SK-N-SH (cell line): ENCODE data around the gene NOL4L. TPM values are rescaled to one million over a fixed set of nuclear protein-coding genes. Genes with fewer than 3 reads are reported as not detected.

Source experiments
- CTCF ChIA-PET: fragments of 300-600, 350-600 bp; formaldehyde crosslinking; extraction: SDS; loops from one replicate; lab custom pipeline; 2021; lab: Yijun Ruan, JAX
- POLR2A ChIA-PET: fragments of 350-600 bp; sonication (Branson Sonifier 250); formaldehyde crosslinking; extraction: SDS; loops from one replicate; lab custom pipeline; 2020; ENCODE audit warnings: antibody characterized with exemption, inconsistent platforms; lab: Yijun Ruan, JAX
- DNase-seq: peaks from one replicate; pipeline ENCODE4 v3.0.0; 2012
- H2AFZ ChIP-seq: fragments of 200-600 bp; sonication (generic); 2 replicates; pipeline ENCODE4 v1.8.1; 2016; ENCODE audit warnings: antibody characterized with exemption, mild to moderate bottlenecking, low read depth
- H3F3A ChIP-seq: fragments of 200-600 bp; sonication (generic); replicated peaks from 2 replicates; pipeline ENCODE3; 2016; ENCODE audit warnings: antibody characterized with exemption, mild to moderate bottlenecking; ENCODE audit not compliant: insufficient read depth
- H3K27ac ChIP-seq, 2 experiments: fragments of 200-500 bp in 1 of 2; fragments of 200-600 bp in 1 of 2; sonication (Bioruptor generic) in 1 of 2; sonication (generic), shearing (Covaris generic) in 1 of 2; 2 replicates each; pipeline versions ENCODE4 v1.5.1 to v1.6.1; 2014 to 2016; ENCODE audit warnings: low read depth in 2 of 2, inconsistent platforms in 1 of 2, low read length in 1 of 2, mild to moderate bottlenecking in 1 of 2, mixed read lengths in 1 of 2
- H3K27me3 ChIP-seq: fragments of 200-600 bp; sonication (generic), shearing (Covaris generic); 2 replicates; pipeline ENCODE4 v1.6.1; 2016; ENCODE audit warnings: mixed run types; ENCODE audit not compliant: insufficient read depth
- H3K36me3 ChIP-seq, 2 experiments: fragments of 200-500 bp in 1 of 2; fragments of 200-600 bp in 1 of 2; sonication (Bioruptor generic) in 1 of 2; sonication (generic) in 1 of 2; replicated peaks in 1 of 2; 2 replicates each; pipeline versions ENCODE3 to v1.5.1; 2014 to 2016; ENCODE audit warnings: low read length in 1 of 2, mild to moderate bottlenecking in 1 of 2; ENCODE audit not compliant: insufficient read depth in 2 of 2, control insufficient read depth in 1 of 2
- H3K4me1 ChIP-seq, 2 experiments: fragments of 200-500 bp in 1 of 2; fragments of 200-600 bp in 1 of 2; sonication (Bioruptor generic) in 1 of 2; sonication (generic), shearing (Covaris generic) in 1 of 2; 2 replicates each; pipeline versions ENCODE4 v1.5.1 to v1.6.1; 2014 to 2016; ENCODE audit warnings: low read depth in 1 of 2, low read length in 1 of 2, mixed run types in 1 of 2; ENCODE audit not compliant: insufficient read depth in 2 of 2, control insufficient read depth in 1 of 2
- H3K4me2 ChIP-seq: fragments of 200-600 bp; sonication (generic), shearing (Covaris generic); 2 replicates; pipeline ENCODE4 v1.6.1; 2017; ENCODE audit warnings: mixed run types
- H3K4me3 ChIP-seq, 2 experiments: fragments of 200-500 bp in 1 of 2; fragments of 200-600 bp in 1 of 2; sonication (Bioruptor generic) in 1 of 2; sonication (generic), shearing (Covaris generic) in 1 of 2; 2 replicates each; pipeline versions ENCODE4 v1.5.1 to v1.8.1; 2014 to 2016; ENCODE audit warnings: low read depth in 2 of 2, inconsistent platforms in 1 of 2, low read length in 1 of 2, mild to moderate bottlenecking in 1 of 2, mixed read lengths in 1 of 2, moderate library complexity in 1 of 2
- H3K79me2 ChIP-seq: fragments of 200-600 bp; sonication (generic); 2 replicates; pipeline ENCODE4 v1.8.1; 2017; ENCODE audit warnings: mild to moderate bottlenecking; ENCODE audit not compliant: insufficient read depth
- H3K9ac ChIP-seq: fragments of 200-600 bp; sonication (generic); 2 replicates; pipeline ENCODE4 v1.6.1; 2017; ENCODE audit warnings: mixed run types
- H3K9me2 ChIP-seq: fragments of 200-600 bp; sonication (generic); 2 replicates; pipeline ENCODE4 v1.6.1; 2017; ENCODE audit warnings: mixed run types
- H3K9me3 ChIP-seq: fragments of 200-600 bp; sonication (generic); 2 replicates; pipeline ENCODE4 v1.6.1; 2017; ENCODE audit warnings: mixed run types, mild to moderate bottlenecking, moderate library complexity
- H4K20me1 ChIP-seq: fragments of 200-600 bp; sonication (generic); 2 replicates; pipeline ENCODE4 v1.6.1; 2017; ENCODE audit warnings: mild to moderate bottlenecking, mixed run types; ENCODE audit not compliant: insufficient read depth
- ELF1 ChIP-seq: IDR thresholded peaks from 2 replicates; pipeline ENCODE4 v1.4.0; 2012
- EP300 ChIP-seq, 2 experiments: IDR thresholded peaks; 2 replicates each; pipeline versions ENCODE4 v1.4.0 to v1.6.1; 2012; ENCODE audit warnings: borderline replicate concordance in 1 of 2, low read depth in 1 of 2, low read length in 1 of 2
- GABPA ChIP-seq: IDR thresholded peaks from 2 replicates; pipeline ENCODE4 v1.4.0; 2012; ENCODE audit warnings: low read depth, mild to moderate bottlenecking
- GATA2 ChIP-seq: sonication (generic); formaldehyde crosslinking; IDR thresholded peaks from 2 replicates; pipeline ENCODE4 v1.5.0; 2020; ENCODE audit warnings: mild to moderate bottlenecking, missing genetic modification reagents
- MEF2A ChIP-seq: IDR thresholded peaks from 2 replicates; pipeline ENCODE4 v1.4.0; 2012; ENCODE audit warnings: low read depth, borderline replicate concordance
- RAD21 ChIP-seq: IDR thresholded peaks from 2 replicates; pipeline ENCODE4 v1.6.1; 2012; ENCODE audit warnings: mild to moderate bottlenecking, low read length
- REST ChIP-seq: IDR thresholded peaks from 2 replicates; pipeline ENCODE4 v1.6.1; 2012; ENCODE audit warnings: mild to moderate bottlenecking, low read depth, low read length, moderate library complexity
- RFX5 ChIP-seq: IDR thresholded peaks from 2 replicates; pipeline ENCODE4 v1.6.1; 2012; ENCODE audit warnings: mild to moderate bottlenecking, improper control_type of control experiment, low read length
- WGBS: methylation state at CpG from one replicate; pipeline ENCODE4 v1.1.6; 2017; ENCODE audit warnings: low lambda C conversion rate; 5-methylcytosine and 5-hydroxymethylcytosine counted together
- polyA plus RNA-seq, 3 experiments: library from polyadenylated mRNA; depleted of rRNA; stranded (reverse); fragments of >200 nt; gene quantifications; 2 replicates each; pipeline ENCODE4 v1.2.3, GENCODE V29; 2012

NOL4L gene
- polyA plus RNA-seq, 1 of the 3 experiments (the other 2 are of a cell fraction), result 14.3 TPM

DNA sequence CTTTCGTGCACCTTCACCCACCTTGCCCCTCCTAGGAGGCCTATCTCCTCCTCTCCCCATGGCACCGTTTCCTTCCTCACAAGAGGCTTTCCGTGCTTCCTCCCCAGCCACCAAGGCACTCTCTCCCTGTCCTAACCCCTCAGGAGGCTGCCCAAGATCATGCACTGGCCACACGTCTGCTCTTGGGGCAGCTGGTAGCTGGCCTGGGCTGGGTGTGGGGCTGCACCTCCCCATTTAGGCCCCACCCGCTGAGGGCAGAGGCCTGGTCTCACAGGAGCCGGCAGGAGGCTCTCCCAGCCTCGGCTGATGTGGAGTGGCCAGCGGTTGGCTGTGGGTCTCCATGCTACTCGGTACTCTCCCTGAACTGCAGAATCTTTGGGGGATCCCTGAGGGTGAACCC lies 13.6 kb downstream of the NOL4L start:
- WGBS, result 86% methylated on average over 4 of the region's 9 CpGs
- TF ChIP-seq ELF1 (no peak), GABPA (no peak), RFX5 (no peak), EP300 (IDR thresholded peaks at IDR 0.05; ENCODE audit: borderline replicate concordance in 1 of 2, low read depth in 1 of 2, low read length in 1 of 2) (no peak), REST (no peak)
- TF ChIP-seq, all 33 proteins: peak for 0

GRCh38 chr20:32570401-32571190 lies 14.5 kb downstream of the NOL4L start:
- no peaks in the 10 kb centered on the region for H4K20me1 ChIP-seq
- H3K36me3 ChIP-seq, result no peaks in the 10 kb centered on the region
- no peak overlapping the region for H3K4me2 ChIP-seq
- no peaks in the 10 kb centered on the region; the same call in 1 of the 2 replicates for H3K27me3 ChIP-seq
- CTCF ChIA-PET, result interaction anchor here (0.8 to 2.5 kb wide), 2 partner anchors 49 to 83 kb away, joined by 3 to 14 read pairs; no protein-coding TSS in a partner anchor
- DNase-seq, result no peak
- H3K9ac ChIP-seq, result no peak overlapping the region
- H2AFZ ChIP-seq, result no peak overlapping the region
- H3K9me3 ChIP-seq, result no peaks in the 10 kb centered on the region
- no peaks in the 10 kb centered on the region for H3K79me2 ChIP-seq
- whole genome bisulfite sequencing, result 87% methylated on average over 5 of the region's 10 CpGs
- no peak overlapping the region for H3K27ac ChIP-seq
- POLR2A ChIA-PET, result interaction anchor here (1.2 kb wide), 1 partner anchor 42 kb away, joined by 3 read pairs; no protein-coding TSS in a partner anchor
- TF ChIP-seq GATA2 (CRISPR knock-in tag) (no peak), MEF2A (no peak), RAD21 (no peak)
- no peaks in the 10 kb centered on the region for H3F3A ChIP-seq
- H3K4me1 ChIP-seq, result peaks cover 0 to 16% of the 10 kb centered on the region in 2 experiments; a peak in 1 of 4 replicates
- H3K4me3 ChIP-seq, result no peak overlapping the region
- H3K9me2 ChIP-seq, result no peaks in the 10 kb centered on the region

More for the DNA sequence above, 13.6 kb downstream of the NOL4L start:
- ChIA-PET POLR2A (no interaction called here), CTCF (no interaction called here)
- no peaks in the 10 kb centered on the region for H3K36me3 ChIP-seq
- H3K9ac ChIP-seq, result no peak overlapping the region
- no peaks in the 10 kb centered on the region; the same call in 1 of the 2 replicates for H3K27me3 ChIP-seq
- no peak overlapping the region for H2AFZ ChIP-seq
- no peak overlapping the region for H3K4me2 ChIP-seq
- H3K4me3 ChIP-seq, result no peak overlapping the region
- no peaks in the 10 kb centered on the region for H4K20me1 ChIP-seq
- no peaks in the 10 kb centered on the region for H3K79me2 ChIP-seq
- no peaks in the 10 kb centered on the region for H3F3A ChIP-seq
- no peaks in the 10 kb centered on the region for H3K9me3 ChIP-seq
- peaks cover 0 to 16% of the 10 kb centered on the region in 2 experiments; a peak in 1 of 4 replicates for H3K4me1 ChIP-seq
- H3K27ac ChIP-seq, result no peak overlapping the region
- DNase-seq, result no peak
- no peaks in the 10 kb centered on the region for H3K9me2 ChIP-seq
